CD4-positive, alpha-beta T cell treated with Interleukin-15 for 4 hours (primary cell): ENCODE data around the gene ACTR3.

Experiments
- DNase-seq: peaks from one replicate; pipeline ENCODE4 v3.0.0-alpha.2; 2020; ENCODE audit warnings: low spot score

ACTR3 gene

DNA sequence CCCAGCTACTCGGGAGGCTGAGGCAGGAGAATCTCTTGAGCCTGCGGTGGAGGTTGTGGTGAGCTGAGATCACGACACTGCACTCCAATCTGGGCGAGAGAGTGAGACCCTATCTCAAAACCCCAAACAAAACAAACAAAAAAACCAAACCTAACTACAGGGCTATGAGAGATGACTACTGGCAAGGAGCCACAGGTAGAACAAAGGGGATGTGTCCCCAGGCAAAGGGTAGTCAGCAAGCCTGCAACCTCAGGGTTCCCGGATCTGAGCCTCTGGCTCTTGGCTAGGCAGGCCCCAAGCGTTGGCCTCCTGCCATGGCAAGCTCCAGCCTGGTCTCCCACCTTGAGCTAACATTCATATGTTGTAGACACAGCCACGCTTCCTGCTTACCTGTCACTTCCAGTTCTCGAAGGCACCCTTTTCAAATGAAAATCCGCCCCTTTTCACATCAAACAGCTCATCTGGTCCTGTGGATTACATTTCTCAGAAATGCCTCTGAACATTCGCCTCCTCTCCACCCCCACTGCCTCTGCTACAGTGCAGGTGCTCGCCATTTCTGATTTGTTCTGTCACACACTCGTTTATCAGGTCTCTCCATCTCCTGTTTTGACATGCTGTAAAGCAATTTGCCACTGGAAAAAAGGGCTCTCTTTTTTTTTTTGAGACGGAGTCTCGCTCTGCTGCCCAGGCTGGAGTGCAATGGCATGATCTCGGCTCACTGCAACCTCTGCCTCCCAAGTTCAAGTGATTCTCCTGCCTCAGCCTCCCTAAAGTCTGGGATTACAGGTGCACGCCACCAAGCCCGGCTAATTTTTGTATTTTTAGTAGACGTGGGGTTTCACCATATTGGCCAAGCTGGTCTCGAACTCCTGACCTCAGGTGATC is 13.1 kb upstream of the ACTR3 start:
- DNase-seq: peak; percentile 88

DNA sequence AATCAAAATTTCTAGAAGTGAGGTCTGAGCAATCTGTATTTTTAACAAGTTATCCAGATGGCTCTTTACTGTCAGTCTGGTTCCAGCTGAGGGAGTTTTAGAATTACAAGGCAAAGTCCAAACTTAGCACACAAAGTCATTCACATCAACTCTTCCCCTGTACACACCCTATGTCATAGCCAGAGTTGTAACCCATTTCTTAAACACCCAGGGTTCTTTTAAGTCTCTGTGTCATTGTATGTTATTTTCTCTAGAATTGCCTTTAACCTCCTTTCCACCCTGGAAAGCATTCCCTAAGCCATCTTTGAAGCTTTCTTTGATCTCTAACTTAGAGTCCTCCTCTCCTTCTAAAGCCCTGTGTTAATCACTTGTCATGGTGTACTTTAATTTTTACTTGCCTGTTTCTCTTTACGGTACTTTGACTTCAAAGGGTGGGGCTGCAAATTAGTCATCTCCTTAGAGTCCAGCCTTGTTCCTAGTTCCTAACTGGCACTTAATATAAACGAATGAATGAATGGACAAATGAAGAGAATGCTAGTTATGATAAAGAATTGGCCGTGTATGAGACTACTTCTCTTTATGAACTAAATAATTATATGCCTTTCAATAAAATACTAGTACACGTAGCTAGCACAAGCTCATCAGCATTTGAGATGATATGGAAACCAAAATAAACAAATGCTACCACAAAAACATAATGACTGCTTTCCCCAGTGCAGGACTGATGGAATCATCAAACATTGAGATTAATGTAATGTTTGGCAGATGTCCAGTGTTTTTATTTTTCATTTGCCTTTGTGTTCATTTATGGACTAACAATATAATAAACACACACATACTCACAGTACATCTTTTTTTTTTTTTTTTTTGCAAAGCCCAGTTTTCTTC is 11.9 kb upstream of the ACTR3 start:
- no peak for DNase-seq

DNA sequence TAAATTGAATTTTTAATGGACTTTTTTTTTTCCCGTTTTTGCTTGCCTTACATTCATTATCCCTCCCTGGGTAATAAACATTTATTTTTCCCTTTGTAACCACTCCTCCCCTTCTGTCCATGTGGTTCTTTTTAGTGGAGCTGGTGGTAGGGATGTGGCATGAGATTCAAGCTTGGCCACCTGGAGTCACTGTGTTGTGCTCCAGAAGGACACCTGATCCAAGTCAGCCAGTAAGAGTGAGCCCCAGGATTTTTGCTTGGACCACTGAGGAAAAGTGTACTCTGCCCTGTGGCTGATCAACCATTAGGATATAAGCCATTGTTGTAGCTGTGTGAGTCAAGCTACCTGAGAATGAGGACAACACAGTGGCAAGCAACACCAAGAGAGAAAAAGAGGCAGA is 11.1 kb upstream of the ACTR3 start:
- DNase-seq: no peak

DNA sequence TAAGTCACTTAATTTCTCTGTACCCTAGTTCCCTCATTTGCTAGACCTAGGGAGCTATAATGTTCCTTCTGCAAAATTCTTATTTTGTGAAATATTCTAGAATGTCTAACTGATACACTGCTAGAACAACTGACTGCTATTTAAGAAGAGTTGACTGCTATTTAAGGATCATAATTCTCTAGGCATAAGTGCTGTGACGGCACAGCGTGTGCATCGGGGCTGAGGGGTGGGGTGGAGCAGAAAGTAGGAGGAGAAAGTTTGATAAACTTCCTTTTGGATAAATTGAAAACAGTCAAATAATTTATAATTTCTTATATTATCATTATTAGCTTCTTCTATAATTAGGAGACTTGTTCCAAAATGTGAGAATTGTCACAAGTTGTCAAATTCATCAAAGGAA is 10.4 kb upstream of the ACTR3 start:
- DNase-seq: no peak

DNA sequence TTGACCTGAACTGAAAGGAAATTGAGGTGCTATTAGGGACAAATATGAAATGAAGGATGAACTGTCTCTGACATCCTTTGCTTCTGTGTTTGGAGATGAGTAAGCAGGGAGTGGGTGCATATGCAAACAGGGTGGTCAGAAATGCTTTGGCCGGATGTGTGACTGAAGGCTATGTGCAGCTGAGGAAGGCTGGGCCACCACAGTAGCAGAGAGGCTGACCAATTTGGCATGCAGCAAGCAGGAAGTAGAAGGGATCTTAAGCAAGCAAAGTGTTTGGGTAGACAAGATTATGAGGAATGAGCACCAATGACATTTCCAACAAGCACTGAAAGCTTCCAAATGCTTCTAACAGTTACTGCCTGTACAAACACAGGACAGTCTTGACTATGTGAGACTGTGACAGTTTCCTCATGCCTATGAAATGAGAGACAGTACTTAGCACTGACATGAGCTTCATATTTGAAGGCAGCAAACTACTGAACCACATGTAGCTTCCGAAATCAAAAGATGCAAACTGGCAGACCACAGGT is 3.3 kb upstream of the ACTR3 start:
- peak; percentile 39 for DNase-seq

DNA sequence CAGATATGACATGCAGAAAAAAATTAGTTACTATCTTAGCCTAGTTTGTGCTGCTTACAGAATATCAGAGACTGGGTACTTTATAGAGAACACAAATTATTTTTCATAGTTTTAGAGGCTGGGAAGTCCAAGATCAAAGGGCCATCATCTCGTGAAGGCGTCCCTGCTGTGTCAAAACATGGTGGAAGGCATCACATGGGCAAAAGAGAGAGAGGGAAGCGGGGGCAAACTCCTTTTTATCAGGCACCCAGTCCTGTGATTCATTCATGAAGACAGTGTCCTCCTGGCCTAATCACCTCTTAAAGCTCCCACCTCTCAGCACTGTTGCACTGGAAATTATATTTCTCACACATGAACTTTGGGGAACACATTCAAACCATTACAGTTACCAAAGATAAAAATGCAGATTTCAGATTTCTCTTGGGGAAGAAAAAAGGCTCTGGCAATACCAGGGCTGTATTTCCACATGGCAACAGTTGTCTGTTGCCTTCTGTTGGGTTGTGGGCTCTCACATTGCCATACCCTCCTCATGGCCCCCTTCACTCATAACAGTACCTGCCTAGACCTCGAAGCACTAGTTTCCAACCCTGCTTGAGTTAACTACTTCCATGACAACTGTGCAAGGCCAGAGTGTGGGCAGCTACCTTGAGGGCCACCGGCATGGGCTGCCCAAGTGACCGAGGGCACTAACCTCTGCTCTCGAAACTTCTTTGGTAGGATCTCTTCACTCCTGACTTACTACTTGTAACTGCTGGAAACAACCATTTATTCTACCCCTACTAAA is 2.7 kb upstream of the ACTR3 start:
- DNase-seq: no peak

DNA sequence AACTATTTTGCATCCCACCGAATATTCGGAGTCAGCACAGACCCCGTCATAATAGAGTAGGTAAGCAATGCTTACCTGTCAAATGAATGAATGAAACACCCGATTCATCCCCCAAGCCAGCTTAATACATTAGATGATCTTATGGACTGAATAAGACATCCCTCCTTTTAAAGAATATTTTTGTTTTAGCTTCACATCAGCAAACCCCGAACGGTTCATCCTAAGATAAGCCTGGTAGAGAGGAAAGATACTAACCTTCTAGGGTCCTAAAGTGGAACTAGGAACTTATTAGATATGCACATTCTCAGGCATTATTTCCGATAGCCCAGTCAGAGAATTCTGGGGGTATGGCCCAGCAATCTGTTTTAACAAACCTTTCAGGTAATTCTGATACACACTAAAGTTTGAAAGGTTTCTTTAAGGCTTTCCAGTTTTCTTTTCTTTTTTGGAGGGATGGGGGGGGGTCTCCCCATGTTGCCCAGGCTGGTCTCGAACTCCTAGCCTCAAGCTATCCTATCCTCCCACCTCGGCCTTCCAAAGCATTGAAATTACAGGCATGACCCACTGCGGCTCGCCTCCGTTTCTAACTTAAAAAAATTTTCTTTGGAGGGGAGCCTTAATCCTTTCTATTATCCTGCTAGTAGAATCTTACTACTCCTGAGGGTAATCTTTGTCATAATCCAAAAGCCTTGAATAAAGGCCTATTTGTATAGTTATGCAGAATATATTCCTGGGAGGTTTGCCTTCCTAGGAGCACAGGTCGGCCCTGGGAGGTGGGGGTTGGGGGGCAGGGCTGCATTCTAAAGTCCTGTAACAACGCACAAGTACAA is 1.0 kb upstream of the ACTR3 start:
- DNase-seq: no peak

DNA sequence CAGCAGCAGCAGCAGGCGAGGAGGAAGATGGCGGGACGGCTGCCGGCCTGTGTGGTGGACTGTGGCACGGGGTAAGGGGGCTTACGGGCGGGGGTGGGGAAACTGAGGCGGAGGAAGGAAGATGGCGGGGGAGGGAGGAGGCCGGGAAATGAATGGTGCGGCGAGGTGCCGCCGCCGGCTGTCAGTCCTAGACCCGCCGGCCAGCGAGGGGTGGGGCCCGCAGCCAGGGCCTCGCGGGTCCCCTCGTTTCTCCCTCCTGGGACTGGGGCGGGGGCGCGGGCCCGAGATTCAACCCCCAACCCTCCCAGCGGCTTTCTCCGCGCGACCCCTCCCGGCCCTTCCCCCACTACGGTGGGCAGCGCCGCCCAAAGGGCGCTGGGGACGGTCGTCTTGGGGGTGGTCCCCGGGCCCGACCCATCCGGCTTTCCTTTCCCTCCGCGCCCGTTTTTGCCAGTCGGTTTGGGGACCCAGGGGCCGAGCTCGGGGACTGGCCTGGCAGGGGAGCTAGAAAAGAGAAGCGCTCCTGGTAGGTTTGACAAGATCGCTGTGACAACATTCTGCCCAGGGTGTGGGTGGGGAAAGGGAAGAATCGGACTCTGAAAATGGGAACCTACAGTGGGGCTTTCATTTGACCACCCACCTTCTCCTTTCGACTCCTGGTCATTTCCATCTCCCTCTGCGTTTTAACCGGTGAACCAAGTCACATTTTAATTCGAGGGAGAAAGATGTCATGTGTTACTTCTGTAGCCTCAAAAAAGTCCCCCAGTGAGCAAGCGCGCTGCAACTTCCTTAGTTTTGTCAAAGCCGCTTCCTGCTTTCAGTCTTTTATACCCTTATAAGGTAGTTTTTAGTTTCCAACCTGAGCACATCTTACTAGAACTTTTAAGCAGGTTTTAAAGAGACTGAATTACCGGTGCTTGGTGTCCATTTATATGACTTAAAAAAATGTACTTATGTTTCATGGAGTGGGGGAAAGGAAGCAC is 655 bp downstream of the ACTR3 start:
- DNase-seq: peak; percentile 82

DNA sequence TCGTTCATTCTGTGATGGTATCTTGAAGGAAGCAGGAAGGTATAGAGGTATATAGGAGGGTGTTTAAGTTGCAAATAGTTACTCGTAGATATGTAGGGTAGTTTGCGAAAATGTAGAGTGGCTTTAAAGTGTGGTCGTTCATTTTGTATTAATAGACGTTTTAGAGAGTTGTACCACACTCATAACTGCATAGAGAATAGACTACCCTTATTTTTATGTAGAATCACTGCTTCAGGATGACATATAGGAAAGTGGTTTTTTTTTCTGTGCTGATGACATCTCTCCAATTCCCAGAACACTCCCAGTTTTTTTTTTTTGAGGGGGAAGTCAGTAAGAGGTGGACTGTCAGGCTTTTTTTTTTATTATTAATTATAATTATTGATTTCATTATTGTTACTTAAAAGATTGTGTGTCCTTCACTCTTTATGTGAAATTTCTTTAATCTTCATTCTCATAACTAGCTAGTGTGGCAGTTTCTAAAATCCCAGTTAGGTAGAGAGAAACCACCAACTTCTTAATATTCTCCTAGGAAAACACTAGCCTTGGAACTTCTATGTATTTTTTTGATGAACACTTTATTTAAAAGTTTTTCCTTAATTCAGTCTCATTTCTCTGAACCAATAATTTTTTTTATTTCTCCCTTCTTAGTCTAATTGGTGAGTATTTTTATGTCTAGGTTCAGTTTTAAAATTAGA is 1.5 kb downstream of the ACTR3 start:
- DNase-seq: no peak

DNA sequence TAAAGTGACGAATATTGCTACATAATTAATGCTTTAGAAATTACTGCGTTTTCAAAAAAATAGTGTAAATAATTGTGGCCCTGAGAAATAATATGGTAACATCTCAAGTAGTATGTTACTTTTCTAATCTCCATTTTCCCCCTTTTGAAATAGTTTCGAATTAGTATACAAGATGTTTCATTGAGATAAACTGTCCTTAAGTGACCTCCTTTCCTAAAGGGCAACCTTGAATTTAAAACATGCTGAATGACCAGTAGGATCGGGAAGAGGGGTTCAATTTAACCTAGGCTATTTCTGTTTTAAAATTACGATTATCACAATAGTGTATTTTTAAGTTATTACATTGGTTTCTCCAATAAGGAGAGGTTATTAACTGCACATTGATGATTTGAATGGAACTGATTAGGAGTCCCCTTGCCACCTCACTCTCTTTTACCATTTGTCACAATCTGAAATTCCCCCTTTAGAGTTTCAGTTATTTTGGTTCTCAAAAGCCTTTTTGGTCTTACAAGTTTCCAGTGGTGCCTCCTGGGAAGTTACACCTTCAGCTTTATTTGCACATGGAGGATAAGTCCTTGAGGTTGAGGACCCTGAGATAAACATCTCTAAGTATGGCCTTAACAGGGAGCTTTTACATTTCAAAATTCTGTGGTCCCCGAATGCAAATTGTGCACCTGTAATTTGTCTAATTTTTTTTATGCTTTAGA is 2.3 kb downstream of the ACTR3 start:
- no peak for DNase-seq

DNA sequence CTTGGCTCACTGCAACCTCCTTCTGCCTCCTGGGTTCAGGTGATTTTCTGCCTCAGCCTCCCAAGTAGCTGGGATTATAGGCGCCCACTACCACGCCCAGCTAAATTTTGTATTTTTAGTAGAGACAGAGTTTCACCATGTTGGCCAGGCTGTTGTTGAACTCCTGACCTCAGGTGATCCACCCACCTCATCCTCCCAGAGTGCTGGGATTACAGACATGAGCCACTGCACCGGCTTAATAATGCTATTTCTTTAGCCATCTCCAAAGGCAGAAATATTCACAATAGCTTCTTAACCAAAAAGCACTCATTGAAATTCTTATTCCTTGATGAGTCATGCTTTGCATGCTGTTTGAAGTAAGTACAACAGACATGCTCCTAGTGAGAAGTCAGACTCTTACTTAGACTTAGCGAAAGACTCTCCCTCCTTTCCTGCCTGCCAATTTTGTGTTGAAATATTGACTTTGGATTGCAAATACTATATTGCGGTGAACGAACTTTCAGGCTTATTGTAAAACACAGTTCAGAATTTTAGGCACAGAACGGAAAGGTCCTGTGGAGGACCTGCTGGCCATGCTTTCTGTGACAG is 4.4 kb downstream of the ACTR3 start:
- peak; percentile 33 for DNase-seq

DNA sequence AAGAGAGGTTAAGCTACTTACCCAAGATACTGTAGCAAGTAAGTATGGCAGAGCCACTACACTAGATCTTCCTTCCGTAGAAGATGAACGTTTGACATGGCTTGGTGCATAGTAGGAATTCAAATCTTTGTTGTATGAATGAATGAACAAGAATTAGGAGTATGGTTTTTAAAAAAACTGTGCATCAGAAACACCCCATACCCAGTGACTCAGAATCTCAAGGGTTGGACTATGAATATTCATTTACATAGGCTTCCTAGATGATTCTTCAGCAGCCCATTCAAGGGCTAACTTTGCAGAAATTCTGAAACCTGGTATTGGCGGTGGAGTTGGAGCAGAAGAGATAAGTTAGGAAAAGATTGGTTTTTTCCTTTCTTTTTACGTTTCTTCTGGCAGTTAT is 5.4 kb downstream of the ACTR3 start:
- DNase-seq: no peak

DNA sequence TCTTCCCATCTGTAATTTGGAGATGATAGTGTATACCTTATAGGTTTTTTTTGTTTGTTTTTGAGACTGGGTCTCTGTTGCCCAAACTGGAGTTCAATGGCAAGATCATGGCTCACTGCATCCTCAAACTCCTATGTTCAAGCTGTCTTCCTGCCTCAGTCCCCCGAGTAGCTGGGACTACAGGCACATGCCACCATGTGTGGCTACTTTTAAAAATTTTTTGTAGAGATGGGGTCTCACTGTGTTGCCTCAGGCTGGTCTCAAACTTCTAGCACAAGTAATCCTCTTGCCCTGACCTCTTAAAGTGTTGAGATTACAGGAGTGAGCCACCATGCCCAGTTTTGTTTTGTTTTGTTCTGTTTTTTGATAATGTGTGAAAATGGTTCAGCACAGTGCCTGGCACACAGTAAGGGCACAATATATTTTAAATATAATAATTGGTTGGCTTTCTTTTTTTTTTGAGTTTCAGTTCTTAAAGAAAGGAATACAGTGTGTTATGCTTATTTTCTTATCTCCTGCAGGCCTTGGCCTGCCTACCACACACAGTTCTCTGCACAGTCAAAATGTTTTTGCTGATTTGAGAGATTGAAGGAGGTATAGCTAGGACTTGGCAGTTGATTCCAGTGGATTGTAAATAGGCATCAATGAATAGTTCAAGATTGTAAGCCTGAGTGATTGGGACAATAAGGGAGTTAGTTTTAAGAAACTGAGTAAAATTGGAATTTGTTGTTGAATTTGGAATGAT is 6.1 kb downstream of the ACTR3 start:
- no peak for DNase-seq

DNA sequence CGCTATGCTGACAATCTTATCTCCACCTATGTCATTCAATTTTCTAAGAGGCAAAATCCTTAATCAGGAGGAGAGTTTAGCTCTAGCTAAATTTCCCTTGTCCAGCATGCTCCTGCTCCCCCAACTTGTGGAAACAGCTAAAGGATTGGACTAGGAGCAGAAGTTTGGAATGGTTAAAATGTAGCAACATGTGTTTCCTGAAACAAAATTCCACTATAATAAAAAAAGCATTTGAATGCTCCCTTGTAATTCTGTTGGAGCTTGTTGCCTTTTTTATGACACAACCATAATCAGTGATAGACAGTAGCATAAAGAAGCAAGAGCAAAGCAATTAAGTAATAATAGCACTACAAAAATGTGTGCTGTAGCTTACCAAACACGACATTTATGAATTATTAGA is 6.9 kb downstream of the ACTR3 start:
- DNase-seq: no peak

DNA sequence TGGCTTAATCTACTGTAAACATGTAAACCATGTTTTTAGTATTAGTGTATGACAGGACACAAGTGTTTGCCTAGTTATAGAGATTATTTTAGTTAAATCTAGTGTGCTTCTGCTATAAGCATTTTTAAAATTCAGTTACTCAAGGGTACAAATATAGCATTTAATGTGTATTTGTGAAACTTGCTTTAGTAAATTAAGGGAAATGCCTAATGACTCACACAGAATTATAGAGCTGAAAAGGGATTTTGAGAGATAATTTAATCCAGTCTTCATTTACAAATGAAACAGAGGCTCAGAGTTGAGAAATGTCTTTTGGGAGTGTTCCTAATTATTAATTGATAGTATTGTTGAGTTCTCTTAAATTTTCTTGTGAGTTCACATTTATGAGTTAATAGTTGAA is 8.2 kb downstream of the ACTR3 start:
- no peak for DNase-seq

DNA sequence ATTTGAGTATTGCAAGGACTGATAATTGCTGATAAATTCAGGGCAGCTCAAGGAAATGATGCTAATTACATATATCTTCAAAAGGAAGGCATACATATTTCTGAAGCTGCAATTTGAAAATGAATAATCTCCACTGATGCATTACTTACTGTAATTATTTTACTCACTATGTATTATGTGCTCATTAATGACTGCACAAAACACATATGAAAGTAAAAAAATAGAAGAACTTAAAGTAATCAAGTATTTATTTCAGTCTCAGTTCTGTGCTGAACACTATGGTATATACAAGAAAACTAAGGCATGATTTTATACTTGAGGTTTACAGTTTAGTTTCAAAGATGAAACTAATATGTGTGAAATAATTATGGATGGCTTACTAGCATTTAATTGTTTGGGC is 9.3 kb downstream of the ACTR3 start:
- no peak for DNase-seq

DNA sequence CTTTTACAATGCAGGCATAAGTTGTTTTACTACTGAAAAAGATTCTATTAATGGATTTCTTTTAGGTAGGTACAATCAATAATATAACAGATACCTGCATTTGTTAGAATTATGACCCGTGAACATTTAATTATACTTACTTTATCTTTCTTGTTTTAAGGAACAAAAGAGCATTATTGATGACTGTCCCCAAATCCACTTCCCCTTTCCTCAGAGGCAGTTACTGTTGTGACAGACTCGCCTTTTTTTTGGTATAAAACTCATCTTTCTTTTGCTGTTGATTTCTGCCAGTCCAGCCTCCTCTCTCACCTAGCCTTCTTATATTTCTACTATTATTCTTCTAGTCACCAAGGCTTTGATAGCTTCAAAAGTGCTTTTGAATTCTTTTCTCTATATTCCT is 12.1 kb downstream of the ACTR3 start:
- DNase-seq: no peak

DNA sequence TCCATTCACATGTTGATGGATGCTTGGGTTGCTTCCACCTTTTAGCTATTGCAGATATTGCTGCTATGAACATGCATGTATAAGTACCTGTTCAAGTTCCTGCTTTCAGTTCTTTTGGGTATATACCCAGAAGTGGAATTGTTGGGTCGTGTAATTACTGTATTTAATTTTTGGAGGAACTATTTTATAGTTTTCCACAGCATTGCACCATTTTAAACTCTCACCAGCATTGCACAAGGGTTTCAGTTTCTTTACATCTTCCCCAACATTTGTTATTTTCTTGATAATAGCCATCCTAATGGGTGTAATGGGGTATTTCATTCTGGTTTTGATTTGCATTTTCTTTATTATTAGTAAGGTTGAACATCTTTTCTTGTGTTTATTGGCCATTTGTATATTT is 16.0 kb downstream of the ACTR3 start:
- no peak for DNase-seq
